Nephron progenitor cell (in vitro differentiated cells): ENCODE results near the gene SWSAP1.

ENCODE experiments used
- DNase-seq: peaks from one replicate; pipeline ENCODE4 v3.0.0; 2021
- H3K27ac Mint-ChIP-seq: 2 replicates; pipeline ENCODE4 v1.8.0; 2021; ENCODE audit warnings: mild to moderate bottlenecking, moderate library complexity, mixed read lengths
- H3K27me3 Mint-ChIP-seq: 2 replicates; pipeline ENCODE4 v1.8.0; 2021; ENCODE audit warnings: mild to moderate bottlenecking, low read depth, mixed read lengths; ENCODE audit not compliant: poor library complexity
- H3K36me3 Mint-ChIP-seq: 2 replicates; pipeline ENCODE4 v1.8.0; 2021; ENCODE audit warnings: low read depth, mixed read lengths
- H3K4me1 Mint-ChIP-seq: 2 replicates; pipeline ENCODE4 v1.8.0; 2021; ENCODE audit warnings: mixed read lengths
- H3K4me3 Mint-ChIP-seq: 2 replicates; pipeline ENCODE4 v1.8.0; 2021; ENCODE audit warnings: mild to moderate bottlenecking, moderate library complexity, mixed read lengths
- H3K9me3 Mint-ChIP-seq: 2 replicates; pipeline ENCODE4 v1.8.0; 2021; ENCODE audit warnings: mild to moderate bottlenecking, moderate library complexity, mixed read lengths
- CTCF ChIP-seq: fragments of 200-600 bp; sonication (generic); IDR thresholded peaks from 2 replicates; pipeline ENCODE4 v1.5.0; 2021; ENCODE audit warnings: antibody characterized with exemption

The SWSAP1 gene

GRCh38 chr19:11390359-11390758, 15.9 kb downstream of the SWSAP1 start:
- DNase-seq = no peak
- Mint-ChIP-seq H3K4me3 (no peak overlapping the region), H3K27me3 (peaks cover 4% of the 10 kb centered on the region), H3K36me3 (peaks cover 3% of the 10 kb centered on the region), H3K9me3 (peaks cover 4% of the 10 kb centered on the region), H3K4me1 (peaks cover 17% of the 10 kb centered on the region), H3K27ac (no peak overlapping the region)
- TF ChIP-seq CTCF = no peak

- Mint-ChIP-seq H3K4me3 (no peak overlapping the region), H3K27ac (no peak overlapping the region), H3K9me3 (peaks cover 4% of the 10 kb centered on the region), H3K4me1 (peaks cover 20% of the 10 kb centered on the region), H3K27me3 (peaks cover 4% of the 10 kb centered on the region), H3K36me3 (peaks cover 4% of the 10 kb centered on the region)
- no peak for TF ChIP-seq CTCF
- no peak for DNase-seq
Measured at GRCh38 chr19:11390933-11391680, 16.6 kb downstream of the SWSAP1 start.

GRCh38 chr19:11397089-11397610, 22.7 kb downstream of the SWSAP1 start:
- H3K27ac Mint-ChIP-seq = peak overlapping the region; percentile 71
- no peaks in the 10 kb centered on the region for H3K9me3 Mint-ChIP-seq
- no peak for TF ChIP-seq CTCF
- H3K27me3 Mint-ChIP-seq = peaks cover 14% of the 10 kb centered on the region
- no peak for DNase-seq
- H3K4me3 Mint-ChIP-seq = no peak overlapping the region
- peaks cover 34% of the 10 kb centered on the region for H3K4me1 Mint-ChIP-seq
- H3K36me3 Mint-ChIP-seq = peaks cover 9% of the 10 kb centered on the region

- no peak overlapping the region for H3K27ac Mint-ChIP-seq
- DNase-seq = no peak
- TF ChIP-seq CTCF = no peak
- H3K4me3 Mint-ChIP-seq = no peak overlapping the region
- H3K9me3 Mint-ChIP-seq = no peaks in the 10 kb centered on the region
- H3K27me3 Mint-ChIP-seq = peaks cover 10% of the 10 kb centered on the region
- peaks cover 30% of the 10 kb centered on the region for H3K4me1 Mint-ChIP-seq
- H3K36me3 Mint-ChIP-seq = peaks cover 9% of the 10 kb centered on the region
Measured at GRCh38 chr19:11399667-11400066, 25.2 kb downstream of the SWSAP1 start.

GRCh38 chr19:11400798-11401197, 26.3 kb downstream of the SWSAP1 start:
- H3K4me1 Mint-ChIP-seq = peaks cover 28% of the 10 kb centered on the region
- H3K4me3 Mint-ChIP-seq = no peak overlapping the region
- no peak for TF ChIP-seq CTCF
- peaks cover 5% of the 10 kb centered on the region for H3K36me3 Mint-ChIP-seq
- H3K9me3 Mint-ChIP-seq = no peaks in the 10 kb centered on the region
- no peak for DNase-seq
- H3K27ac Mint-ChIP-seq = peak overlapping the region; percentile 29
- peaks cover 10% of the 10 kb centered on the region for H3K27me3 Mint-ChIP-seq
